NCI-H187 (cell line): ENCODE measurements around the gene CPLANE1.
"Not testable (repeated sequence)": the region's sequence is repeated elsewhere in the genome, so short reads cannot be mapped to it uniquely, and the experiment has no call there.

ENCODE experiments used
- DNase-seq, 2 experiments: peaks; one replicate each; lab custom pipeline; 2025; lab: John Stamatoyannopoulos, UW

The CPLANE1 gene

GRCh38 chr5:37121027-37121426 lies 128.1 kb downstream of the CPLANE1 start:
- no peak for DNase-seq

DNA sequence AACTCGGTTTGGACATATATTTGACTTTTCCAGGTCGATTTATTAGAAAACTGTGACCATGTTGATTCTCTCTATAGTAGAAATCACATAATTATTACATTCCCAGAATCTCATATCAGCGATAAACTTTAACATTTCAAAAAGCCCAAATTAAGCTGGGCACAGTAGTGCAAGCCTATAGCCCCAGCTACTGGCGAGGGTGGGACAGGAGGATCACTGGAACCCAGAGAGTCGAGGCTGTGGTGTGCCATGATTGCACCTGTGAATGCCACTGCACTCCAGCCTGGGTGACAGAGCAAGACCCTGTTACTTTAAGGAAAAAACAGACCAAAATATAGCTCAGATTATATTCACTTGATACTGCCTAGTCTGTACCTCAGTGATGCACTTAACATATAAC lies 128.9 kb downstream of the CPLANE1 start:
- no peak for DNase-seq

DNA sequence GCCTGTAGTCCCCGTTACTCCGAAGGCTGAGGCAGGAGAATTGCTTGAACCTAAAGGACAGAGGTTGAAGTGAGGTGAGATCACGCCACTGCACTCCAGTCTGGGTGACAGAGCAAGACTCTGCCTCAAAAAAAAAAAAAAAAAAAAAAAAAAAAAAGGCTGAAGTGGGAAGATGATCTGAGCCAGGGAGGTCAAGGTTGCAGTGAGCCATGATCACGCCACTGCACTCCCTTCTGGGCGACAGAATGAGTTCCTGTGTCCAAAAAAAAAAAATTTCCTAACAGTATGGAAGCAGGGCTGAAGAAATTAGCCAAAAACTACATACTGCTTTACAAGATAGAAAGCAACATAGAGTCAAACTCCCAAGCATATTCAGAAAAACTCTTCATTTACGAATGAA lies 132.8 kb downstream of the CPLANE1 start:
- DNase-seq: no peak

DNA sequence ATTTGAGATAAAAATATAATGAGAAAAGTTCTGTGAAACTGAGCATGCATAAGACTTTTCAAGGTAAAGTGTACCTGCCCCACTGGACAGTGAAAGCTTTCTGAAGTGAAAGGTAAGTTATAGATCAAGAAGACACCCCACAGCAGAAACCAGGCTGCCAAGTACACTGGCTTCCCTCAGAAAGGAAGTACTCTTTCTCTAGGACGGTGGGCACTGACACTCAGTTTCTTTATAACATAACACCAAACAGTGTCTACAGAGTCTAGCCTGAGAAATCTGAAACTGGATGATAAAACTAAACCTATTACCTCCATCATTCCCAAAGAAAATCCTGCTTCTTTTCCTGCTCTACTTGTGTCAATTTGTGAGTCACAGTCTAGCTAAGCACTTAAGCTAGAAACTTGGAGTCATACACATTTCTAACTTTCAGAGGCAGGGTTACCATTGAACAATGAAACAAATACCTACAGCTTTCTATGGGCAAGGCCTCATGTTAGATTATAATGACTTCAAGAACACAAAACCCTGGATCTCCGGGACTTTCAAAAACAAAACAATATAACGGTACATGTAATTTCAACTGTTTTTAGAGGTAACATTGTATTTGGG lies 136.7 kb downstream of the CPLANE1 start:
- DNase-seq: no peak

GRCh38 chr5:37111426-37112382 lies 137.5 kb downstream of the CPLANE1 start:
- DNase-seq: no peak

GRCh38 chr5:37110135-37110534 lies 139.0 kb downstream of the CPLANE1 start:
- DNase-seq: no peak

DNA sequence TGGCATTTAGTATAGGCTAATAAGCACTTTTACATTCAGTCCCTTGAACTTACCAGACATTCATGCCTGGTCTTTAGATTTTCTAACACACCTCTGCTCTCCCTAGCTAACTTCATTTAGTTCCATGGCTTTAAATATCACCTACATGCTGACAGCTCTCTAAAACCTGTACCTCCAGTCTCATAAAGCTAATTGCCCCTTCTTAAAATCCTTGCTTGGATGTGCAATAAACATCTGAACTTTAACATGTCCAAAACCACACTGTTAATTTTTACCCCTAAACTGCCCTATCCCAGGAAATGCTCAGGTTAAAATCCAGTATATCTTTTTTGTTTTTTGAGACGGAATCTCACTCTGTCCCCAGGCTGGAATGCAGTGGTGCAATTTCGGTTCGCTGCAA lies 139.8 kb downstream of the CPLANE1 start:
- no peak for DNase-seq

DNA sequence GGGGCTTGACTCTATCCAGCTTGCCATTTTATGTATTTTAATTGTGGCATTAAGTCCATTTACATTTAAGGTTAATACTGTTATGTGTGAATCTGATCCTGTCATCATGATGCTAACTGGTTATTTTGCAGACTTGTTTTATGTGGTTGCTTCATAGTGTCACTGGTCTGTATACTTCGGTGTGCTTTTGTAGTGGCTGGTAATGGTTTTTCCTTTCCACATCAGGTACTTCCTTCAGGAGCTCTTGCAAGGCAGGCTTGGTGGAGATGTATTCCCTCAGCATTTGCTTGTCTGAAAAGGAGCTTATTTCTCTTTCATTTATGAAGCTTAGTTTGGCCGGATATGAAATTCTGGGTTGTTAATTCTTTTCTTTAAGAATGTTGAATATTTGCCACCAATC lies 145.9 kb downstream of the CPLANE1 start:
- no peak for DNase-seq

GRCh38 chr5:37099267-37099666 lies 149.9 kb downstream of the CPLANE1 start:
- DNase-seq: not testable (repeated sequence)

DNA sequence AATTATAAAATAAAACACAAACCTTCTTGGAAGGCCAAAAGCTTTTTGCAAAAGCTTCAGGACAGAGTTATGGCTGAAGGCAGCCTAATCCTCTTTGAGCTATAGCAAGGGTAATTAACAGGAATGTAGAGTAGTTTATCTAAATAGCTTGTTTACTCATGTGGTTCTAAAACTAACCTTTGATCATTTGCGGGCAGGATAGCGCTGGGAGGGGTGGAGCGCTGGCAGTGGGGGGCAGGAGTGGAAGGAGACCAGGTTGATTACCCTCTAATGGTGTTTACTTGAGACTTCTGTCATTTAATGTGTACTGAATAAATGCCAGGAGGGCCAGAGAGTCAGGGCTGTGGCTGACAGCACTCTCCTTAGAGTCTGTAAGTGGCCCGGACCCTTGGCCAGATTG lies 155.4 kb downstream of the CPLANE1 start:
- DNase-seq: not testable (repeated sequence)

- DNase-seq: no peak
Observed at GRCh38 chr5:37090781-37091180, 158.4 kb downstream of the CPLANE1 start.

GRCh38 chr5:37090123-37090726 lies 159.0 kb downstream of the CPLANE1 start:
- DNase-seq: no peak

DNA sequence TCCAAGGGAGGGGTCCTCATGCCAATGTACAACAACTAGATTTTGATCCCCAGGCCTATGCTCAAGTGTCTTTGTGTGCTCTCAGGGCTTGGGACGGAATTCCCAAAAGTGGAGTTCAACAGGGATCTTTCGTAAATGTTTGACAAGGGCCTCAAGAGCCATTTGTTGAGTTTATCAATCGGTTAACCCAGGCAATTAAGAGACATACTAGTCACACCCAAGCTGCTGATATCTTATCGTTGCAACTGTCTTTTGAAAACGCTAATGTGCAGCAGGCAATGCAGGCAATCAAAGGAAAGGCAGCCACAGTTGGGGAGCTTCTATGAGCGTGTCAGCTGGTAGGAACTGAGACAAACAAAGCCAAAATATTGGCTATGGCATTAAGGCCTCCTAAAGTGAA lies 161.2 kb downstream of the CPLANE1 start:
- no peak for DNase-seq

GRCh38 chr5:37086466-37087173 lies 162.6 kb downstream of the CPLANE1 start:
- DNase-seq: no peak

DNA sequence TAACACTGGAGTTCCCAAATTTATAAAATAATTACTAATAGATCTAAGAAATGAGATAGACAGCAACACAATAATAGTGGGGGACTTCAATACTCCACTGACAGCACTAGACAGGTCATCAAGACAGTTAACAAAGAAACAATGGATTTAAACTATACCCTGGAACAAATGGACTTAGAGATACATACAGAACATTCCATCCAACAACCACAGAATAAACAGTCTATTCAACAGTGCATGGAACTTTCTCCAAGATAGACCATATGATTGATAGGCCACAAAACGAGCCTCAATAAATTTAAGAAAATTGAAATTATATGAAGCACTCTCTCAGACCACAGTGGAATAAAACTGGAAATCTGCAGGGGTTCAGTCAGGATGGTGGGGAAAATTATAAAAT lies 163.2 kb downstream of the CPLANE1 start:
- not testable (repeated sequence) for DNase-seq

DNA sequence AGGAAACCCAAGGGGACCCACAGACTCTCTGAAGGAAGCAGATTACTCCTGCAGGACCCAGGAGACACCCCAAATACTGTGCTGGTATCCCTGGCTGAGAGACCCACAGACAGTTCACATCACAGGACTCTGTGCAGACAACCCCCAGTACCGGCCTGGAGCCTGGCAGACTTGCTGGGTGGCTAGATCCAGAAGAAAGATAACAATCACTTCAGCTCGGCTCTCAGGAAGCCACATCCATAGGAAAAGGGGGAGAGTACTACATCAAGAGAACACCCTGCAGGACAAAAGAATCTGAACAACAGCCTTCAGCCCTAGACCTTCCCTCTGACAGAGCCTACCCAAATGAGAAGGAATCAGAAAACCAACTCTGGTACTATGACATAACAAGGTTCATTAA lies 166.2 kb downstream of the CPLANE1 start:
- not testable (repeated sequence) for DNase-seq

DNA sequence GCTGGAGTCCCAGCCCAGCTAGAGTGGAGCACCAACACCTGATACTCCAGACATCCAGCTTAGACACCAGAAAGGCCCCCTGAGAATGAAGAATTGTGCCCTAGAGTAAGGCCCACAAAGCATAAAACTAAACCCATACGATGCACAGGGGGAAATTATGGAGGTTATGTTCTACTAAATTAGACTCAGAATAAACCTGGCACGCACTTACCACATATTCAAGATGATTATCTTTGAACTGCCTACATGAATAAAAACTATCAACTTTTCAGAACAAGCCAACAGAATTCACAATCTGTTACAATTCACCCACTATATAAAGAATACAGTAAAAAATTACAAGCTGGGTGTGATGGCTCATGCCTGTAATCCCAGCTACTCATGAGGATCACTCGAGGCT lies 168.5 kb downstream of the CPLANE1 start:
- no peak for DNase-seq

GRCh38 chr5:37077146-37077545 lies 172.0 kb downstream of the CPLANE1 start:
- no peak for DNase-seq

DNA sequence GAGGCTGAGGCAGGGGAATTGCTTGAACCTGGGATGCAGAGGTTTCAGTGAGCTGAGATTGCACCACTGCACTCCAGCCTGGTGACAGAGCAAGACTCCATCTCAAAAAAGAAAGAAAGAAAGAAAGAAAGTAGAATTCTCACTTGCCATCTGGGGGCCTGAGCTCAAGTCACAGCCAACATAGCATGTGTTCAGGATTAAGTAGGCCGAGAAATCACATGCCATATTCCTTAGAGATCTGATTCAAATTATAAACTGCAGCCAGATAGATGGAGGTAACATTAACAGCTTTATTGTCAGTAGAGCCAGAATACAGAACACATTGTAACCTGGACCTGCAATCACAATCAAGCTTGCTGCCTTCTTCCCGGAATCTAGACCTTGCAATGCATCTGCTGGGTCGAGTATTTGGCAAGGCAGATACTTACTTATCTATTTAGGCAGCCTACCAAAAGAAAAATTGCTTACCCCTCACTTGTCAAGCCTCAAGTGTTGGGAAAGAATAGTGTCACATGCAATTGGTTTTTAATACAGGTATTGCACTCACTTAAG lies 173.7 kb downstream of the CPLANE1 start:
- DNase-seq: no peak

DNA sequence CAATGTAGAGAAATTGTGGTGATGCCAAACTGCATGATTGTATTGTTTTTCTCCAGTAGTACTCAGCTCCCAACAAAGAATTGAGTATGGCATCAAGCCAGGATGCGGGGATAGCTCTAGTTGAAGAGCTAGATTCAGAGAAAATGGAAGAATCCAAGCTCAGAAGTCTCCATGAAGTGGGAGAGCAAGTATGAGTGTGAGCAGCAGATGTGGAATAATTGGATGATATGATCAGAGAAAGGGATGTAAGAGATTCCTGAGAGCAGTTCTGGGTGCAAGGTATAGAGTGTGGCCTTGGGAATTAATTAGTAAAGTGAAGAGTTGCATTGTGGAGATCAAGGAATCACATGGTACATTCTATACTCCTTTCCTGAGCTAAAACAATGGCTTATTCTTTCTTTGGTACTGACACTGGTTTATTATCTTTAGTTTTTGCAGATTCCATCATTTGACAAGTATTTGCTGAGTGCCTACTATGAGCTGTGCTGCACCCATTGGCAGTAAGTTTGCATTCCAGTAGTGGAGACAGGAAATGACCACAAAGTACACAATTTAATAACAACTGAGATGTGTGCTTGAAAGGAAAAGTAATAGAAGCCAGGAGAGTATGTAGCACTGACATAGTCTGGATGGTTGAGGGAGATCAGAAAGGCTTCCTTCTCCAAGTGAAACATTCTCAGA lies 177.1 kb downstream of the CPLANE1 start:
- DNase-seq: no peak

- no peak for DNase-seq
Observed at GRCh38 chr5:37071487-37071886, 177.7 kb downstream of the CPLANE1 start.
